NCI-H2029 treated with DMSO at 0.1 percent for 48 hours (cell line): Measurements from ENCODE around the gene RNF38.
"Not testable (repeated sequence)": the region's sequence is repeated elsewhere in the genome, so short reads cannot be mapped to it uniquely, and the experiment has no call there.

Experiments used
- DNase-seq: peaks from one replicate; lab custom pipeline; 2025; lab: John Stamatoyannopoulos, UW

RNF38 gene

DNA sequence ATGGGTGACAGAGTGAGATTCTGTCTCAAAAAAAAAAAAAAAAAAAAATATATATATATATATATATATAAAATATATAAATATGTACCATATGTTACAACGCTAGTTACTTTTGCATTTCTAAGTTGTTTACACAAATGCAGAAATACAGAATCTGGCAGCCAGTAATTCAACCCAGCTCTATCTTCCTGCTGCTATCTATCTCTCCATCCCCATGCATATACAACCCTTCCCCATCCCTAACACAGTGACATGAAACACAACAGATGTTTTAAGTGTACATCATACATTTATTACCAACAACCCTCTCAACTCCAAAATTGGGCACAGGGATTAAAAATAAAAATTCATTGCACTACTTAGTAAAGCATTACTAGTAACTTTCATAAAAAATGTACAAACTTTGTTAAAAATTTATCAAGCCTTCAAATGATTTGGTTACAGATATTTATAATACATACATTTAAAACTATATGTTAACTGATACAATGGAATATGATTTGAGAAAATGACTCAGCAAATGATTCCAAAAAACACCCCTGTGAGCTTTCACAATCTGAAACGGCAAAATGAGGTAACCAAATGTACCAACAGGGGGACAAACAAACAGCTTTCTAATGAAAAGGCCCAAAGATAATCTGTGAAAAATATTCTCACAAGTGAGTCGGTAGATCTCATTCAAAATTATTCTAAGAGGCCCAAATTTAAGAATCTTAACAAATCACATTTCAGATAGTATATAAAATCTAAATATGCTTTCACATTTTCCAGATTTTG is 63.8 kb downstream of the RNF38 start:
- no peak for DNase-seq

DNA sequence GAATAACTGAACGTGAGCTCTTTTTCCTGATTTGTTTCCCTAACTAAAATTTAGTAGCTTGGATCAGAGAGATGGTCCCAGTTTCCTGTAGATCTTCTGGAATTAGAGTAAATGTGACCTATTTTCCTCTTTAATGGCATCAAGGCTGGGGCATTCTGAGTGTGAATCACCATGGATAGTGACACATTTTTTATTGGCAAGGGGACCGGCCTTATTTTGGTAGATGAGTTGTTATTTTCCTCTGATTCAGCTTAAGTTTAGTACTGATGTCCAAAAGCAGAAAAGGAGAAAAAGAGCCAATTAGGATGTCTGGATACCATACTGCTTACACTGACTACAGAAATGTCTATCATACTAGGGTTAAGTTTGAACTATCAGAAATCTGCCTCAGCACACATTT is 68.1 kb downstream of the RNF38 start:
- no peak for DNase-seq

DNA sequence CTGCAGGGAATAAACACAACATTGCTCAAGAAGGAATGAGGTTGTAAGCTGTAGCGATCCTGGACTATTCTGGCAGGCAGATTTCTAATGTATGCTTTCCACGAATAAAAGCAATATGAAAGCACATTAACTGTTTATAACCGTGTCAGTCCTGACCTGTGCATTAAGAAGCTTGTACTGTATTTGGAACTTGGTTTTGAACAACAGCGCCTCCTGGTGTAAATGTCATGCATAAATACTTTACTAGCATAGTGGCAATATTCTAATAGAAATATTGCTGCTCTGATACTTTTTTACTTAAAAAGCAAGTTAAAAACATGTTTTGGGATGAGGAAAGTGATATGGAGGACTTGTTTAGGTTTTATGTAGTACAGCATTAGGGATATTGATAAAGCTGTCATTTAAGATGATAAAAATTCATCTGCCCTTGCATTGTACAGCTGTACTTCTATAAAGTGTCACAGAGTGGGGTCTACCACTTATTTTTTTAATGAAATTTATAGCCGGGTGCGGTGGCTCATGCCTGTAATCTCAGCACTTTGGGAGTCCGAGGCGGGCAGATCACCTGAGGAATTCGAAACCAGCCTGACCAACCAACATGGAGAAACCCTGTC is 71.2 kb downstream of the RNF38 start:
- peak; percentile 88 for DNase-seq

DNA sequence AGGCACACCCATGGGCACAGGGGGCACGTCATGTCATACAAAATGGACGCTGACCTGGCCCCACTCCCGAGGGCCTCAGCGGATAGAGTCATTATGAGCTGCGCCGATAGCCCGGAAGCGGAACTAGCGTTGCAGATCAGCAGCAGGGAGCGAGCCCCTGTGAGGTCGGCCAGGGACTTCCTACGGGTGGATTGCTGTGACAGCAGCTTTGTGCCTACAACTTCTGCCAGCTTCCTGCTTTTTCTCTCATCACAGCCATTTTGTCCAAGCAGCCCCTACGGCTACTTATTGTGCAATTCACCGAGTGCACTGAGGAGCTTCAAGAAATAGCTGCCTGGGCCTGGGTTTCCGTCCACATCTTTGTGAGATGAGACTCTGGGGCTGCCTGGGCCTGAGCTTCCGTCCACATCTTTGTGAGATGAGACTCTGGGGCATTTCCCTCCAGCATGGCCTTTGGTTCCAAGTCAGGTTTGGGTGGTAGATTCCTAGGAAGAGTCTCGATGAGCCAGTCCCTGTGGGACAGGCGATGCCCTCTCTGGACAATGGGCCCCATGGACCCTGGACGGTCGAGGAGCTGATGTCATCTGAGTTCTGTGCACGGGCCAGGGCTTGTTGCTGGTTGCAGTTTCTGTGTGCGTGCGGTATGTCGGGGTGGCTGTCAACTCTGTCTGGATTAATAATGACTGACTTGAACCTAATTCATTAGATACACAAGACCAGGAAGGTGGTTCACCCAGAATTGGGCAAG is 74.8 kb downstream of the RNF38 start:
- no peak for DNase-seq

DNA sequence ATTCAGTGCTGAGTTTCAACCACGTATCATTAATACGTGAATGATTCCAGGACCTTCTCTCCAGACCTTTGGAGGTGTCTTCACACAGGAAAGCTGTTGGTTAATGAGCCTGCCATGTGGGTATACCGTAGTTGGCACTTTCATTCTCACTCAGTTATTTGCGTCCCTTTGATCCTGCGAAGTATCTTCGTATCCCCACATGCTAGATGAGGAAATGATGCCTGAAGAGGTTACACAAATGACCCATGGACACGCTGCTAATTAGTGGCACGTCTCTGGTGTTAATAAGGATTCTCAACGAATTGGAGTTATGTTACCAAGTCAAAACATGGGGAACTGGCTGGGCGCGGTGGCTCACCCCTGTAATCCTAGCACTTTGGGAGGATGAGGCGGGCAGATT is 76.1 kb downstream of the RNF38 start:
- no peak for DNase-seq

DNA sequence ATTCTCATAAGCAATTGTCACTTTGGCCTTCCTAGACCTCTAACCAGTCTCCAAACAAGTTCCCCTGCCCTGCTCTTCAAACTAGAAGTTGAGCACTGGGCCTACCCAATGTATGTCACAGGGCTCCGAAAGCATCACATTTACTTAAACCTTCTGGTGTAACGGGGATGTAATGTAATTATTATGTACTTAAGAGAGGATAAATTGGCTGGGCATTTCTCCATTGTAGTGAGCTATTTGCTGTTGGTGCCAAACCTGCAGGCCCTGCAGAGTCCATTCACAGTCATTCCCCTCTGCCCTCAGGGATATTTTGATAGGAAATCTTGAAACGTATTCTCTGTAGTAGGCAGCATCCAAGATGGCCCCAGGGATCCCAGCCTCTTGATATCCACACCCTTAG is 77.6 kb downstream of the RNF38 start:
- DNase-seq = no peak

DNA sequence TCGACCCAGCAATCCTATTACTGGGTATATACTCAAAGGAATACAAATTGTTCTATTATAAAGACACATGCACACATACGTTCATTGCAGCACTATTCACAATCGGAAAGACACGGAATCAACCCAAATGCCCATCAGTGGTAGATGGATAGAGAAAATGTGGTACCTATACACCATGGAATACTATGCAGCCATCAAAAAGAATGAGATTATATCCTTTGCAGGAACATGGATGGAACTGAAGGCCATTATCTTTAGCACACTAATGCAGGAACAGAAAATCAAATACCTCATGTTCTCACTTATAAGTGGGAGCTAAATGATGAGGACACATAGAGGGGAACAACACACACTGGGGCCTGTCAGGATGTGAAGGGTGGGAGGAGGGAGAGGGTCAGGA is 78.2 kb downstream of the RNF38 start:
- DNase-seq = not testable (repeated sequence)

DNA sequence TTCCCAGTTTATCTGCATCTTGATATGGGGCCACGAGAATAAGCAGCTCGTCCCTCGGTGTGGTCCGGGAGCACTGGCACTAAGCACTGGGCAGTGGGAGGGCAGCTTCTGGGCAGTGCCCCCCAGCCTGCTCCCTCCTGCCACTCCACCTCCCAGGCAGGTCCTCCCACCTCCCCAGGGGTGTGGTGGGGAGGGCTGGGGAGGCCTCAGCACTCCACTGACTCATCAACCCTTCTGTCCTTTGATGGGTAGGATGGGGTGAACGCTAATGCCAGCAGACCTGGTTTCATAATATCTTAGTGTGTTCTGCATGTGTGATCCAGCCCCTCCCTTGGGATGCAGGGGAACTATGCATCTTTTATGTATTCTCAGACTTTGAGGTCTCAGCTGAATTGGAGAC is 79.6 kb downstream of the RNF38 start:
- no peak for DNase-seq

DNA sequence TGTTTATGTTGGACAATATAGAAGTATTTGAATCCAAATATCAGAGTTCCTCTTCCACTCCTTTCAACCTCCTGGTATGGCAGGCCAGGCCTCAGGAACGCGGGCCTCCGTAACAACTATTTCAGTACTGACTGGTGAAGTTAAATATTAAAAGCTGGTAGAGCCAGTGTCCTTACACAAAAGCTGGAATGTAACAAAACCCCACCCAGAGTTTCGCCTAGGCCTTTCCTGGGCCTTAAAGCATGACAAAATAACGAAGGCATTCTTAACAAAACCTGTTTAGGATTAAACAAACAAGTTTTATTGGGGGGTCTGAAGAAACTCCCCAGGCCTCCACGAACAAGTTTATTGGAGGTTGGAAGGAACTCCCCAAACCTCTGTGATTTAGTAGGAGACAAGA is 80.3 kb downstream of the RNF38 start:
- DNase-seq = no peak

DNA sequence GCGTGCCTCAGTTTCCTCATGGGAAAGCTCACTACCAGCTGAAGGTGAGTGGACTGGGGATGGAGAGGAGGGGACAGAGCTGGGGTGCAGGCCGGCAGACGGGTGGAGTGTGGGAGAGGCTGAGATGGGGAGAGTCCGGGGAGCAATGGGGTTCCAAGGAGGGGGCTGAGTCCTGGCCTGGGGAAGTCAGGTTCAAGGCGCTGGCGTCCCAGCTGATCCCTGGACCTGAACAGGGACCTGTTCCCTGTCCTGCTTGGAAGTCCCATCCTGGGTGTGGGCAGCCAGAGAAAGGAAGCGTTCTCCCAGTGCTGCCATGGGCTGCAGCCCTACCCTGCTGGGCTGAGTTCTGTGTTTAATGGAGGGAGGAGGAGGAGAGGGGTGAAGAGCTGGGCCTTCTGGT is 80.9 kb downstream of the RNF38 start:
- DNase-seq = no peak

DNA sequence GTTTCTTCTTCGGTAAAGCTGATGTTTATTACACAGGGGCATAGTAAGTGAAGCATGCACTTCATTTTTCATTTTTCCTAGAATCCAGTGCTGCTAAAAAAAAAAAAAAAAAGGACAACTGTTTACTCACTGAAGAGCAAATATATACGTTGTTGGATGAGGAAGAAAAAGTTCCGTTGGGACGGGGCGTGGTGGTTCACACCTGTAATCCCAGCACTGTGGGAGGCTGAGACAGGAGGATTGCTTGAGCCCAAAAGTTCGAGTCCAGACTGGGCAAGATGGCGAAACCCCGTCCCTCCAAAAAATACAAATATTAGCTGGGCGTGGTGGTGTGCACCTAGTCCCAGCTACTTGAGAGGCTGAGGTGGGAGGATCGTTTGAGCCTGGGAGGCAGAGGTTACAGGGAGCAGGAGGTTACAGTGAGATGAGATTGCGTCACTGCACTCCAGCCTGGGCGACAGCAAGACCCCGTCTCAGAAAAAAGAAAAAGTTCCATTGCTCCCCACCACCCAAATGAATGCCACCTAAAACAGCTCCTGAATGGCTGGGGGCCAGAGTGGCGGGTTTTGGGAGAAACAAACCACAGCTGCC is 81.8 kb downstream of the RNF38 start:
- DNase-seq = no peak

DNA sequence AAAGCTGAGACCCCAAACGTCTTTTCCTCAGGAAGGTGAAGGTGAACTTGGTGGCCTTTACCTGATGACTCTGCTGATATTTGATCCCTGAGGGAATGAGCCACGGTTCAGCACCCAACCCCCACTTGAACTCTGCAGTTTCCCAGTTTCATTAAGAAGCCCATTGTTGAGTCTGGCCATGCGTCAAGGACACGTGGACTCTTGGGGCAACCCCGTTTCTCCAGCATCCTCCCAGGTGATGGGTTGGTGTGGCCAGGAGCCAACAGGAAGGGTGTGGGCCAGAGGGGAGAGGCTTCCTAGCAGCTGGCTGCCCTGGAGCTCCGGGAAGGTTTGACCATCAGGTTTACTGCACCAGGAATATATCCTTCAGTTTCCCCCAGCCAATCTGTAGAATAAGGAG is 82.3 kb downstream of the RNF38 start:
- DNase-seq = peak; percentile 37

DNA sequence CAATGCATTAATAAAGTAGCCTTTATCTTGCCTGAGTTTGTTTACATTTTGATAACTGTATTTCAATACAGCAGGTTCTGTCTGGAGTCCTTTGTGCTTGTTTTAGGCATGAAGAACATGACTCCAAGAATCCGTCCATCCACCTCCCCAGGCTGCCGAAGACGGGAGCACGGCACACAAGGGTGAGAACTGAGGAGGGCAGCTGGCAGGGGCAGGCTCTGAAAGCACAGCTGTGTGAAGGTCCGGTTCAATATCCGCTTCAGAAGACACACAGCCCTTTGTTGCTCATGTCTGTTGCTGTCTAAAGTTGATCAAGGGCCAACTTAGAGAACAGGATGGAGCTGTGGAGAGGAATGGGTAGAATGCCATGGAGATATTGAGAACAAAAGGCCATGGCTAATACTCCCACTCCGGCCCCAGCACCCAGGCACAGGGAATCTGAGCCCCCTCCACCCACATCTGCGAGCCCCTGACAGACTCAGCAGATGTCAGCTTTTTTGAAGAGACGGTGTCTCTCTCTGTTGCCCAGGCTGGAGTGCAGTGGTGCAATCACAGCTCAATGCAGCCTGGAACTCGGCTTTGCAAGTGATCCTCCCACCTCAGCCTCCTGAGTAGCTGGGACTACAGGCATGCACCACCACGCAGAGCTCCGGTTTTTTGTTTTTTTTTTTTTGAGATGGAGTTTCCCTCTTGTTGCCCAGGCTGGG is 83.3 kb downstream of the RNF38 start:
- DNase-seq = no peak

DNA sequence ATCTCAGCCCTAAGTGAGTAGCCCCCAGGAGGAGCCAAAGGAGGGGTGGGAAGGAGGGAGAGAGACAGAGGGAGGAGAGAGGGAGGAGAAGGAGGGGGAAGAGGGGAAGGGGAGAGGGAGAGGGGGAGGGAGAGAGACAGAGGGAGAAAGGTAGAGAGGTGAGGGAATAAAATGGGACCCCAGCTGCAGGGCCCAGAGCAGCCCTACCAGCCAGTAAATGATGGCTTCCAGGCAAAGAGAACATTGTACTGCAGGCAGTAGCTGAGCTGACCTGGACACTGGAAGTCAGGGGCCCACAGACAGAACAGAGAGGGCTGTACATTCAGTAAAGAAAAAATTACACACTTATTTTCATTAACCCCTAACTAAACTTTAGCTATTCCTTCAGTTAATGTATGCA is 84.0 kb downstream of the RNF38 start:
- DNase-seq = no peak

DNA sequence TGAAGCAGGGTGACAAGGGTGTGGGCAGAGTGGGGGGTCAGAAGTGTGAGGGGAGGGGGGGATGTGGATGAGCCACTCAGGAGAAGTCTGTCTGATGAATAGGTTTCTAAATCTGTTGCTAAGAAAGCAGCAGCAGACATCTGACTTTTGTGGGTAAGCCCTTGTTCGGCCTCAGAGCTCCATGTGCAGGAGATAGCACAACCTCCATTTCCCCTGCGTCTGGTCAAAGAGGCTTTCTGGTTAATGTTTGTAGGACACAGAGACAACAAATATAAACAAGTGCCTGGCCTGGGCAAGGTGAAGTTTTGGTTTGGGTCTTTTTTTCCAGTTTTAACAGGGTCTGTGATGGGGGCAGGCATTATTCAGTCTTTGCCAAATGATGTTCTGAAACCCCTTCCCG is 84.8 kb downstream of the RNF38 start:
- DNase-seq = no peak

DNA sequence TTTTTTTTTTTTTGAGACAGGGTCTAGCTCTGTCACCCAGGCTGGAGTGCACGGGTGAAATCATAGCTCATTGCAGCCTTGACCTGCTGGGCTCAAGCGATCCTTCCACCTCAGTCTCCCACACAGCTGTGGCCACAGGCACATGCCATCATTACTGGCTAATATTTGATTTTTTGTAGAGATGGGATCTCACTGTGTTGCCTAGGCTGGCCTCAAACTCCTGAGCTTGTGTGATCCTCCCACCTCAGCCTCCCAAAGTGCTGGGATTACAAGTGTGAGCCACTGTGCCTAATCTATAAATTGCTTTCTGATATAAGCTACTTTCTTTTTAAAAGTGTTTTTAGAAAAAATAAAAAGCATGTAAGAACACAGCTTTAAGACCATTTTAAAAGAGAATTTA is 85.3 kb downstream of the RNF38 start:
- DNase-seq = no peak

DNA sequence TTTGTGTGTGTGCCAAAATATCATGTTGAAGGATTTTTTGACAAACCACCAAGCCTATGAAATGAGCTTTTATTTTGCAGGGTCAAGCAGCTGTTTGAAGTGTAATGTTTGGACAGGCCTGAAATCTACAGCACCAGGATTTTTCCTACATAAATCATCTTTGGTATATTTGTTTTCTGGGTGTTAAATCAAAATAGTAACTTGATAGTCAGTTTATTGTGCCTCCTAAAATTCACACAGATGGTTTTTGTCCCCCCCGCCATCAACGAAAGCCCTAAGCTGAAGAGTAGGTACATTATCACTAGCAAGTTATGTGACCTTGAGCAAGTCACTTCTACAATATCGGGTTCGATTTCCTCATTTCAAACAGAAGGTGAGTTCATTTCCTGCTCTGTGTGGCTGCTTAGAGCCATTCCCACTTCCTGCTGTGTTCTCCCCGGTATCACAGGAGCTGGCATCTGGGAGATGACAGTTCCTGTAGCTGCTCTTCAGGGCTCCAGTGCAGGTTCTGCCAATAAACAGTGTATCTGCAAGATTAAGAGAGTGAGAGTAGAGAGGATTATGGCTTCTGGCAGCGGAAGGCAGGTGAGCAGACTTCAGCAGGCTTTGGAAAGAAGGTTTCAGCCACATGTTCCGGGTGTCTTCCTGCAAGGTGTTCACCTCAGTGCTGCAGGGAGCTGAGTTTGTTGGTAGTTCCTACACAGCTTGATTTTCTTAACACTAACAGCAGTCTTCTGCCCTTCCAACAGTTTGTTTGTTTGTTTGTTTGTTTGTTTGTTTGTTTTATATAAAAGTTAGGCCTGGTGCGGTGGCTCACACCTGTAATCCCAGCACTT is 93.4 kb downstream of the RNF38 start:
- DNase-seq = peak; percentile 49

DNA sequence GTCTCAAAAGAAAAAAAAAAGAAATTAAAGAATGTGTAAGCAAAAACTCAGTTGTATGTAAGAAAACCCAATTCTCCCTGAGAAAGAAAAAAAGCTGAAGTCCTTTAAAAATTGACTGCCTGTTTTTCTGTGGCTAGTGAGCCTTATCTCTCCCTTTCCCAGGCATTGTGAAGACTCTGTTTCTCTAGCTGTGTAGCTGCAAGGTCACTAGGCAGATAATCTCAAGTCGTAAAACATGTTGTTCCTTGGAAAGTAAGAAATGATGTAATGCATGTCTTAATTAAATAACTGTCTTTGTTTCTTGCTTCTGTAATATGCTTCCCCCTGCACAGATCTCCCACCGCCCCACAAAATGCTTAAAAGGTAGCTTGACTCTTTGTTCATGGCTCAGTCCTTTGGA is 95.7 kb downstream of the RNF38 start:
- not testable (repeated sequence) for DNase-seq

DNA sequence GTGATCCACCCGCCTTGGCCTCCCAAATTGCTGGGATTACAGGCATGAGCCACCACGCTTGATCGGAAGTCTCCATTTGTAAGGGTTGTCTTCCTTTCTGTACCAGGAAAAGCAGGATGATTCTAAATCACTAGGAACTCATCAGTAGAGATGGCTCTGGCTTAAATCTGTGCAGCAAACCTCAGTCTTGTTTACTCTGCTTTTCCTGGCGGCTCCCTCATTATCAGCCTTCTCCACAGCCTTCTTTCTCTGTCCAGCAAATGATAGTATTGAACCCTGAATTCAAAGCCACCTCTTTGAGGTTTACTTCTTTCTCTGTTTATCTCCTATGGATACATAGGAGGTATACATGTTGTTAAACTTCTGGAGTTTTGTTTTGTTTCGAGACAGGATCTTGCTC is 98.8 kb downstream of the RNF38 start:
- no peak for DNase-seq

DNA sequence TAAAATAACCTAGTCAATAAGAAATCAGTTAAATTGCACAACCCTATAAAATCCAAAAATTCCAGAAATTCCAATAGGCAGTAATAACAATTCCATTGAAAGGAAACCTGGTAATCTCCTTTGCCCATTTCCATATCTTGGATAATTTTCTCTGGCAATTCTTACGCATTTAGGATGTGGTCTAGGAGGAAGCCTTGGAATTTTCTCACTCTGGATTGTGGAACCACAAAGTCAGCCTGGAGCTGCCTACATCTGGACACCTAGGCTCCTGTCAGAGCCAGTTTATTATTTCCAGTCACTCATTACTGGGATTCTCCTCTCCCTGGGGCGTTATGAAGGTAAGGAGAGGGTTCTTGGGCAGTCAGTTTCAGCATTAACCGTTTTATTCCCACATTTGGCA is 101.5 kb downstream of the RNF38 start:
- no peak for DNase-seq

DNA sequence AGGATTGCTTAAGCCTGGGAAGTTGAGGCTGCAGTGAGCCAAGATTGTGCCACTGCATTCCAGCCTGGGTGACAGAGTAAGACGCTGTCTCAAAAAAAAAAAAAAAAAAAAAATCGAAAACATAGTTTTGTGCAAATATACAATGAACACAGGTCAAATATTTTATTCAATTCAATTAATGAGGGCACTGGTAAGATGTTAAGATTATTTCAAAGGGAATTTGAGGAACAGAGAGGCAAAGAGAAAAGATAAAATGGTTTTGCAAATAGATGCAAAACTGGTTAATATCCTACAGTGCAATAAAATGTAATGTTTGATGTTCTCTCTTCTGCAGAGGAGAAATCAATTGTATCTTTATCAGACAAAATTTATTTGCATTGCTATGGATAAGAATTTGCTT is 102.3 kb downstream of the RNF38 start:
- no peak for DNase-seq
